ENCODE measurements around the gene COL4A1.

DNA sequence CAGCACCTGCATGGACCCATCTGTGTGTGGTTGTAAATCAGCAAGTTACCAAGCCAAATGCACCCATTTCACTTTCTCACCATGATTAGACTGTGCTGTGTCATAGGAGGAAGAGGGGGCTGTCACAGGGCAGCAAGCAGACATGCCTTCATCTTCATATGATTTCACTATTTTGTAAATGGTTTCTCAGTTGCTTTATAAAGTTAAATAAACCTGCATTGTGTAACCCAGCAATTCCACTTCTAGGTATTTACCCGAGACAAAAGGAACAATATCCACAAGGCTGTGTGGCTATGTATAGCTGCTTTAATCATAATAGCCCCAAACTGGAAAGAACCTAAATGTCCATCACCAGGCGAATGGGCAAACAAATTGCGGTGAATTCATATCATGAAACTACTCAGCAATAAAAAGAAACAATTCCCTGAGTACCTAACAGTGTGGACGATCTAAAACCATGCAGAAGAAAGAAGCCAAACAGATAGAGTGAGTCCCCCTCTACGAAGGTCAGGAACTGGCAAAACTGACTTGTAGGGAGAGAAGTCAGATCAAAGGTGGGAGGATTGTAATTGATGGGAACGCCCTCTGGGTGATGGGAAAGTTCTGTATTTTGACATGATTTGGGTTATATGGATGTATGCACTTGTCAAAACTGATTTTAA is 185.4 kb downstream of the COL4A1 start:
- TF ChIP-seq, protein P1, sequence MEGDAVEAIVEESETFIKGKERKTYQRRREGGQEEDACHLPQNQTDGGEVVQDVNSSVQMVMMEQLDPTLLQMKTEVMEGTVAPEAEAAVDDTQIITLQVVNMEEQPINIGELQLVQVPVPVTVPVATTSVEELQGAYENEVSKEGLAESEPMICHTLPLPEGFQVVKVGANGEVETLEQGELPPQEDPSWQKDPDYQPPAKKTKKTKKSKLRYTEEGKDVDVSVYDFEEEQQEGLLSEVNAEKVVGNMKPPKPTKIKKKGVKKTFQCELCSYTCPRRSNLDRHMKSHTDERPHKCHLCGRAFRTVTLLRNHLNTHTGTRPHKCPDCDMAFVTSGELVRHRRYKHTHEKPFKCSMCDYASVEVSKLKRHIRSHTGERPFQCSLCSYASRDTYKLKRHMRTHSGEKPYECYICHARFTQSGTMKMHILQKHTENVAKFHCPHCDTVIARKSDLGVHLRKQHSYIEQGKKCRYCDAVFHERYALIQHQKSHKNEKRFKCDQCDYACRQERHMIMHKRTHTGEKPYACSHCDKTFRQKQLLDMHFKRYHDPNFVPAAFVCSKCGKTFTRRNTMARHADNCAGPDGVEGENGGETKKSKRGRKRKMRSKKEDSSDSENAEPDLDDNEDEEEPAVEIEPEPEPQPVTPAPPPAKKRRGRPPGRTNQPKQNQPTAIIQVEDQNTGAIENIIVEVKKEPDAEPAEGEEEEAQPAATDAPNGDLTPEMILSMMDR (IDR thresholded peaks at IDR 0.05) = no peak
- TF ChIP-seq POLR2A (IDR thresholded peaks at IDR 0.05) = no peak

Measured in vagina (tissue), 2 donors.